NCI-H146 (cell line): ENCODE data around the gene PLEKHH1.
A peak's percentile ranks its signal among the peaks of the same experiment; 100 is the strongest.

Experiments
- DNase-seq: peaks from one replicate; lab custom pipeline; 2025; lab: John Stamatoyannopoulos, UW

PLEKHH1 gene

DNA sequence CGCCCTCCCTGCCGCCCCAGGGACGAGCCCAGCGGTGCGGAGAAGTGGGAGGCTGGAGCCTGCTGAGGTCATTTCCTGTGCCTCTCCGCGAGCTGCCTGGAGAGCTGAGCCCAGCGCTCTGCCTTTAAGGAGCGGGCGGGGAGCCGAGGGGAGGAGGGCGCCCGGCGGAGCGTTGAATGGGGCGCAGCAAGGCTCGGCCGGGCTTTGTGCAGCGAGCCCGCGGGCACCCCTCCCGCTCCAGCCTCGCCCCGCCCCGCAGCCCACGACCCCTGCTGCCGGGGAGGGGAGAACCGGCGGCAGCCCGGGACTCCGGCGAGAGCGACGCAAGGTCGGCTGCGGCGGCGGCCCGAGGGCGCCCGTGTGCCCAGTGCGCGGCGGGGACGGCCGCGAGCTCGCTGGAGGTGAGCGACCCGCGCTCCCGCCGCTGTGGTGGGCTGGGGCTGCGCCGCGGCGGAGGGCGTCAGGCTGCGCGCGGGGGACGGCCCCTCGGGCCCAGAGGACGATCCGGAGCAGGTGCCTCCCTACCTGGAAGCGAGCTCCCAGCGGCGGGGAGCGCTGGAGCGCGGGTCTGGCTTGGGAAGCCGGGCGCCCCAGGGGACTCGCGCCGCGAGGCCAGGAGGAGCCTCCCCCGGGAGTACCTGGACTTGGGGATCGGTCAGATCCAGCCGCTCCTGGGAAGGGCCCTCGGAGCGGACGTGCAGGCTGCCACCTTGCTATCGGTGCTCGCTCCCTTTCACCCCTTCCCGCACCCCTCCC lies at the start of gene PLEKHH1:
Gene PLEKHH1 (plus strand): TSS at position 293 of the 756 bp plus-strand sequence. CDS start 8,578 bp downstream, outside the sequence.
- peak; percentile 71 for DNase-seq

DNA sequence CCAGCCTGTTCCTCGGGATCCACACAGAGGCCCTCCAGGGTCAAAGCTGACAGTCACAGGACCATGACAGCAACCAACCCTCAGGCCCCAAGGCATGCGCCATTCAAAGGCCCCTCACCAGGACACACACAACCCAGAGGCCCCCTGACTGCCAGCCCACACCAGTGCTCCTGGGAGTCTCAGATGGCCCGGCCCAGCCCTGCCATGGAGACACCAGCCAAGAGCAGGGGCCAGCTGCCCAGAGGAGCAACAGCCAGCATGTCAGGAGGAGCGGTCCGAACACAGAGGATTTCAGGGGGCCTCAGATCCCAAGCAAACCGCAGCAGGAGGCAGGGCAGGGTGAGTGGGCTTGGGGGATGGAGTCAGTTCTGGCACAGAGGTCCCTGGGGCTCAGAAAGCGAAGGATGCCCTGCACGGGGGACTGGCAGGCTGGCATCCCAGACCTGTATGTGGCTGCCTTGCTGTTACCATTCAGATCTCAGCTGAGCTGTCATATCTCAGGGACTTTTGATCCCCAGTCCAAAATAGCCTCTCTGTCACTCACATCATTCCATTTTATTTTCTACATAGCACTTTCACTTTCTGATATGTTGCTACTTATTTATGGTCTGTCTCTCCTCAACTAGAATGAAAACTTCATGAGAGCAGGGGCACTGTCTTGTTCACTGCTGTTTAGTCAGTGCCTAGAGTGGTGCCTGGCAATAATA lies 49.4 kb upstream of the PLEKHH1 start:
- DNase-seq = no peak

DNA sequence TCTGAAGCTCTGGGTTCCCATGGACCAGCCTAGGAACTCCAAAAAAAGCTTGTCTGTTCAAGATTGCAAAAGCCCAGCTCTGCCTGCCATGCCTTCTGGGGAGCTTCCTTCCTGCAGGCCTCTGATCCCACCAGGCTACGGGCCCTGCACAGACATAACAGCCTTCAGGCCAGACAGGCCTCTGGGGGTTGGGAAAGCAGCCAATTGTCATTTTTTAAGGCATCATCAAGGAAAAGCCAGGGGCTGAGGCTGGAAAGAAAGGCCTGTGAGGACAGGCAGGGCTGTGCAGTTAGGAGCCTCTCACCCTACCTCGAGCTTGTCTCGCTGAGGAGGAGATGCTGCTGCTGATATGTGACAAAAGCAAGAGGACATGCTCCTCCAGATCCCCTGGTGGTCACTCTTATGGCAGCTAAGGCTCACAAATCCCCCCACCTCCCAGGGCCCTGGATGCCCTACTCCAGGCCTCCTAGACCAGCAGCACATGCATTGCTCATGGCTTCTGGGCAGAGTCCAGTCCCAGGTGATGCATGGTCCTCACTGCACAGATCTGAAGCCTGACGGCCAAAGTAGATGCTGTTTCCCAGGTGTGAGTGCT lies 47.5 kb upstream of the PLEKHH1 start:
- no peak for DNase-seq

GRCh38 chr14:67486890-67487289 lies 46.2 kb upstream of the PLEKHH1 start:
- DNase-seq = no peak

GRCh38 chr14:67487332-67487731 lies 45.8 kb upstream of the PLEKHH1 start:
- no peak for DNase-seq

GRCh38 chr14:67487937-67488893 lies 44.9 kb upstream of the PLEKHH1 start, which contains the start of gene TMEM229B:
Gene TMEM229B (minus strand): TSS chr14:67488721. CDS start chr14:67473923, 14,798 bp downstream.
- no peak for DNase-seq

DNA sequence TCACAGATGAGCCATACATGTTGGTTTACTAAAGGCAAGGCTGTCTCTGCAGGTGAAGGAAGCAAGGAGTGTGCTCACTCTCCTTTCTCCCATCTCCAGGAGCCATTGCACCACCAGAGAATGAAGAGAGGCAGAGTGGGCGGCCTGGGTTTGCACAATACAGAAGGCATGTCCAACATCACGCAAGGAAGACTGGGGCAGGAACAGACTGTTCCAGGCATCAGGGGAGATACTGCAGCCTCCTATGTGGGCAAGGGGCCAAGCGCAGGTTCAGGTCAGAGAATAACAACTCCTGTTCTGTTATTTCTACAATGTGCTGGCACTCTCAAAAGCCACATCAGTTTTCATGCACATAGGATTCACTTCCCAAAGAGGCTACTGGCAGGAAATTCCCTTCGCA lies 42.9 kb upstream of the PLEKHH1 start:
- DNase-seq = no peak

DNA sequence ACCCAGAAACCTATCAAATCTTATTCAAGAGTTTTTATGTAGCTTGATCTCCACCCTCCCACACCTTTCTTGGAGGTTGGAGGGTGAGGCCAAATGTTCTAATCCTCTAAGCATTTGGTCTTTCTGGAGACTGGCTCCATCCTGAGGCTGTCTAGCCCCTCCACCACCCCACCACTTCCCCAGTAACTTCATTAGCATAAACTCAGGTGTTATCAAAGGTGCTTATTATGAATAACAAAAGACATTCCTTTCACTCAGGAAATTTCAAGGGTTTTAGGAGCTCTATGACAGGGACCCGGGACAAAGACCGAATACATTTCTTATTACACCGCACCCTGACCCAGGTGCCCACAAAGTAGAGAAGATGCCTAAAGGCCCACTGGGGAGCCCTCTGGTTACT lies 41.8 kb upstream of the PLEKHH1 start:
- DNase-seq = no peak

DNA sequence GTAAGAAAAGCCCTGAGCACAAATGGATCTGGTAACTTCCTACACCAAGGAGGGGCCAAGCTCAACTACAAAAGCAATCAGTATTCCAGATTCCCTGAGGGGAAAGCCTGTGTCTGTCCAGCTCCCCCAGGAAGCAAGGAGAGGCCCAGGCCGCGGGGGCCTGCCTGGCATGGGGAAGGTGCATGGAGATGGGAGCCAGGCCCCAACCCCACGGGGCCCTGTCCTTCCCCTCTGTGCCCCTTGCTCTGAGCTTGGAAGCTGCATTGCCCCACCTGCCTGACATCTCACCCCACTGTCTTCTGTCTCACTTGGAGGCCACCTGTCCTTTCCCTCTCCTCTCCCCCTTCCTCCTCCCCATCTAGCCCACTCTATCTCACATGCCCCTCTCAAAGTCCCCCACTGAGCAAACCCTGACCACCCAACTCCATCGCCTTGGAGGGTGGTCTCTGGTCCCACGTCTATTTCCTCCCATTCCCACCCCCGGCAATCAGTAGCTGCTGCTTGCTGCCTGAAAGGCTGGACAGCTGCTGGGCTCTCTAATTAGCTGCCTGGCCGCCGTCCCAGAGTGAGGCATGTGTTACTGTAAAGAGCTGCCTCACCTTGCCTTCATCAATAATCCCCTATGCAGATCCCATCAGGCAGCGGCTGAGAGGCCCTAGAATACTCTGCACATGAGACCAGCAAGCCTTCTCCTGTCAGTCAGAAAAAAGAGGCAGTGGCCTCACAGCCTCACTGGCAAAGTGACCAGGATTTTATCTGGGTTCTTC lies 41.2 kb upstream of the PLEKHH1 start:
- DNase-seq = peak; percentile 75

DNA sequence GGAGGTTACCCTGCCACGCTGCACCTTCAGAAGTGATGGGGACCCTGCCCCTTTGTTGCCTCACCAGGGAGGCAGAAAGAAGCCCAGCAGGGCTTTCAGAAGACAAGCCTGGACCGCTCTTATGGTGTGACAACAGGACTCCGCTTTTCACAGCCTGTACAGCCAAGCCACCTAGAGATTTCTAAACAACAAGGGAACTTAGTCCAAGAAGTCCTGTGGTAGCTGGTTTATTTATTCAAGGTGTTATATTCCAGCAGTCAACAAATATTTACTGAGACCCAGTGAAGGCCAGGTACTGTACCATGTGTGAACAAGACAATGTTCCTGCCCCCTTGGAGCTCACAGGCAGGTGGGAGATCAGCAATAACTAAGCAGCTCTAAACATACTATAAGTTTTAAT lies 40.6 kb upstream of the PLEKHH1 start:
- DNase-seq = peak; percentile 36

DNA sequence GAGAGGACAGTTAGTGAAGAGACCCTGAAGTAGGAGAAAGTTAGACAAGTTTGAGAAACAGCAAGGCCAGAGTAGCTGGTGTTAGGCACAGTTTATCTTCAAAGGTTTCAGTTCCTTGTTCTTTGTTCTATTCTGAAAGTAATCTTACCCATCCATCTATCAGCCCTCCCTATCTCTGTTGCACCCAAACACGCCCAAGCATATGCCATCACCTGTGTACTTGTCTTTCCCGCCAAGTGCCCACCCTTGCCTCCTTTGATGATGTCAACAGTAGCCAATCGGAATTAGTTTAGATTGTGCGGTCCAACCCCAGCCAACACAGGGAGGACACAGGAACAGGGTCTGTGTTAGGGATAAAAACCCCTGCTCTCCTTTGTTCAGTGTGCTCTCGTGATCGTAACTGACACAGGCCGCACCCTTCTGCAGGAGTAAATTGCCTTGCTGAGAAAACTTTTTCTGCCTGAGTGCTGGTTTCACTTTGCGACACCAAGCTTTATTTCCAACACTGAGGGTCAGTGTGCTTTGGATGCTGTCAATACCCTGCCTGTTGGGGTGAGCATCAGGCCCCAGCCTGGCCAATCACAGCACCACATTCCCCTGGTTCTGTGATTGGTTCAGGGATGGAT lies 39.9 kb upstream of the PLEKHH1 start:
- no peak for DNase-seq

GRCh38 chr14:67495827-67496226 lies 37.3 kb upstream of the PLEKHH1 start:
- no peak for DNase-seq

GRCh38 chr14:67497216-67497615 lies 35.9 kb upstream of the PLEKHH1 start:
- DNase-seq = no peak

DNA sequence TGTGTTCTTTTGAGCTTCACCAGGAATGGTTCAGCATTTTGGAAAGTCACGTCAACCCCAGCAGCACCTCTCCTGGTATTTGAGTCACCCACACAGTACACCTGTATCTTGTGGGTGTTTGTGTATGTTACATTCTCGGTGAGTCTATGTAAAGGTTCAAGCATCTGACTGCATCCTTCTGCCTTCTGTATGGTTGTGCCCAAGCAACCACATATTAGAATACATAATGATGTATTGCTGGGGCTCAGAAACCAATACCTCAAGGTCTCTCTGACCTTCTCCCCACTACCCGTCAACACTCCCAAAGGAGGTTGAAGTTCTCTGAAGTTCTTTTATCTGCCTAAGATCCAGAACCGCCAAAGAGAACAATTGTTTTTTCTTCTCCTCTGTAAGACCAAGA lies 35.4 kb upstream of the PLEKHH1 start:
- DNase-seq = no peak

- DNase-seq = no peak
Measured at GRCh38 chr14:67500981-67501380, 32.1 kb upstream of the PLEKHH1 start.

- no peak for DNase-seq
Measured at GRCh38 chr14:67501670-67502069, 31.4 kb upstream of the PLEKHH1 start.

- DNase-seq = no peak
Measured at GRCh38 chr14:67502867-67503266, 30.2 kb upstream of the PLEKHH1 start.

- DNase-seq = no peak
Measured at GRCh38 chr14:67503331-67503730, 29.8 kb upstream of the PLEKHH1 start.

DNA sequence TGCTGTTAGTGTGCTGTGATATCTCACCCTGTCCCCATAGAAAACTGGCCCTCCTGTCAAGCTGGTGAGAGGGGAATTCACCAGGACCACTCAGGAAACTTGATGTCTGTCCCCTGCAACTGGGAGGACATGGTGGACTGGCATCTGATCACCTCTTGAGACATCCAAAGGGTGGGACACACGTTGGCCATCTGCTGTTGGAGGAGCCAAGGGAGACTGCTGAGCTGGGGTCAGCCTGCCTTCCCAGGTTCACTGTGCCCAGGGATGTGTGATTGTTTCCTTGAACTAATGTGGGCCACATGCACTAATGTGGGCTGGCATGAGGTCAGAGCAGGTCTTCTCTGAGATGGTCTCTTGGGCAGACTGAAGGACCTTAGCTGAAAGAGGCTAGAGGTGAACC lies 27.8 kb upstream of the PLEKHH1 start:
- DNase-seq = no peak

GRCh38 chr14:67508956-67509355 lies 24.1 kb upstream of the PLEKHH1 start:
- DNase-seq = no peak

GRCh38 chr14:67510121-67510520 lies 23.0 kb upstream of the PLEKHH1 start:
- DNase-seq = no peak
